Measurements from ENCODE around the gene SDC3.
A peak's percentile ranks its signal among the peaks of the same experiment; 100 is the strongest.

The SDC3 gene

GRCh38 chr1:30847358-30847972, 61.1 kb downstream of the SDC3 start:
- no peak for DNase-seq (ENCODE audit: low read depth)

- no peak for DNase-seq (ENCODE audit: low read depth)
Observed at GRCh38 chr1:30846587-30846986, 62.0 kb downstream of the SDC3 start.

- no peak for DNase-seq (ENCODE audit: low read depth)
Observed at GRCh38 chr1:30845904-30846290, 62.7 kb downstream of the SDC3 start.

GRCh38 chr1:30845237-30845903, 63.2 kb downstream of the SDC3 start:
- DNase-seq (ENCODE audit: low read depth) = no peak

- DNase-seq (ENCODE audit: low read depth) = no peak
Observed at GRCh38 chr1:30844631-30845030, 63.9 kb downstream of the SDC3 start.

GRCh38 chr1:30842697-30843354, 65.7 kb downstream of the SDC3 start:
- no peak for DNase-seq (ENCODE audit: low read depth)

GRCh38 chr1:30840904-30841598, 67.5 kb downstream of the SDC3 start:
- no peak for DNase-seq (ENCODE audit: low read depth)

- no peak for DNase-seq (ENCODE audit: low read depth)
Observed at GRCh38 chr1:30839827-30840359, 68.7 kb downstream of the SDC3 start.

GRCh38 chr1:30838996-30839395, 69.6 kb downstream of the SDC3 start:
- DNase-seq (ENCODE audit: low read depth) = no peak

- DNase-seq (ENCODE audit: low read depth) = no peak
Observed at GRCh38 chr1:30837653-30838052, 70.9 kb downstream of the SDC3 start.

- no peak for DNase-seq (ENCODE audit: low read depth)
Observed at GRCh38 chr1:30834253-30834652, 74.3 kb downstream of the SDC3 start.

- no peak for DNase-seq (ENCODE audit: low read depth)
Observed at GRCh38 chr1:30830537-30830936, 78.0 kb downstream of the SDC3 start.

- DNase-seq (ENCODE audit: low read depth) = no peak
Observed at GRCh38 chr1:30829889-30830288, 78.7 kb downstream of the SDC3 start.

- DNase-seq (ENCODE audit: low read depth) = no peak
Observed at GRCh38 chr1:30824736-30825429, 83.7 kb downstream of the SDC3 start.

GRCh38 chr1:30823969-30824735, 84.4 kb downstream of the SDC3 start:
- DNase-seq (ENCODE audit: low read depth) = peak; percentile 26

- DNase-seq (ENCODE audit: low read depth) = no peak
Observed at GRCh38 chr1:30823627-30823968, 85.0 kb downstream of the SDC3 start.

- DNase-seq (ENCODE audit: low read depth) = no peak
Observed at GRCh38 chr1:30822966-30823581, 85.5 kb downstream of the SDC3 start.

GRCh38 chr1:30822006-30822405, 86.6 kb downstream of the SDC3 start:
- DNase-seq (ENCODE audit: low read depth) = no peak

GRCh38 chr1:30820299-30820698, 88.3 kb downstream of the SDC3 start:
- DNase-seq (ENCODE audit: low read depth) = no peak
